ENCODE results near the gene PNPLA7.

Gene PNPLA7

DNA sequence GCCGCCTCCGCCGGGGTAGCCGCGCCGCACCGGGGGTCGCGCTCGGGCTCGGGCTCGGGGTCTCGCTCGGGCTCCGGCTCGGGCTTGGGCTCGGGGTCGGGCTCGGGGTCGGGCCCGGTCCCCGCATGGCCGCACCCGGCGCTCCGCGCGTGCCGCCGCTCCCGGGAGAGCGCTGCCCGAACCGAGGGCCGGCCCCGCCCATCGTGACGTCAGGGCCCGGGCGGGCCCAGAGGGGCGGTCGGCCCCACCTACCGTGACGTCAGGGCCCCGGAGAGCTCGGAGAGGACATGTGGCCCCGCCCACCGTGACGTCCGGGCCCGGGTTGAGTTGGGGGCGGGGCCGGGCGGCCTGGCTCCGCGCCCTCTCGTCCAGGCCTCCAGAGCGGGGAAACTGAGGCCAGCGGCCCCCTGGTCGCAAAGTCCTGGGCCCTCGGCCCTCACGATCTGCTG, 91.0 kb downstream of the PNPLA7 start, which contains the start of gene NSMF:
TSS of gene NSMF (minus strand) at position 183 of the 449 bp plus-strand sequence. CDS start 232 bp downstream, outside the sequence.
- Histone ChIP-seq H3K79me2 (ENCODE audit: insufficient read depth, low read length) (no peaks in the 10 kb centered on the region), H3K36me3 (ENCODE audit: insufficient read depth, low read length) (no peaks in the 10 kb centered on the region), H3K27ac (ENCODE audit: low read length) (no peak within 1 kb of the TSS), H3K4me2 (ENCODE audit: insufficient read depth, low read length) (no peak within 1 kb of the TSS), H3K9ac (ENCODE audit: low read depth, low read length) (no peak within 1 kb of the TSS), H4K20me1 (ENCODE audit: insufficient read depth, low read length) (peaks cover 56% of the 10 kb centered on the region), H3K27me3 (ENCODE audit: insufficient read depth, low read length, poor library complexity) (peaks cover 7% of the 10 kb centered on the region), H3K9me3 (ENCODE audit: insufficient read depth, low read length, severe bottlenecking) (no peaks in the 10 kb centered on the region), H2AFZ (ENCODE audit: low read depth, low read length) (no peak within 1 kb of the TSS), H3K4me3 (ENCODE audit: low read depth in 1 of 2, low read length in 2 of 2) (no peak within 1 kb of the TSS), H3K4me1 (ENCODE audit: insufficient read depth, low read length) (peaks cover 16% of the 10 kb centered on the region)
- no peak for DNase-seq
- no peak for ATAC-seq (ENCODE audit: insufficient read depth, low read depth)
- TF ChIP-seq EZH2 (IDR thresholded peaks at IDR 0.05; ENCODE audit: borderline replicate concordance, low read depth, low read length, severe bottlenecking), result no peak
- TF ChIP-seq, protein P1, sequence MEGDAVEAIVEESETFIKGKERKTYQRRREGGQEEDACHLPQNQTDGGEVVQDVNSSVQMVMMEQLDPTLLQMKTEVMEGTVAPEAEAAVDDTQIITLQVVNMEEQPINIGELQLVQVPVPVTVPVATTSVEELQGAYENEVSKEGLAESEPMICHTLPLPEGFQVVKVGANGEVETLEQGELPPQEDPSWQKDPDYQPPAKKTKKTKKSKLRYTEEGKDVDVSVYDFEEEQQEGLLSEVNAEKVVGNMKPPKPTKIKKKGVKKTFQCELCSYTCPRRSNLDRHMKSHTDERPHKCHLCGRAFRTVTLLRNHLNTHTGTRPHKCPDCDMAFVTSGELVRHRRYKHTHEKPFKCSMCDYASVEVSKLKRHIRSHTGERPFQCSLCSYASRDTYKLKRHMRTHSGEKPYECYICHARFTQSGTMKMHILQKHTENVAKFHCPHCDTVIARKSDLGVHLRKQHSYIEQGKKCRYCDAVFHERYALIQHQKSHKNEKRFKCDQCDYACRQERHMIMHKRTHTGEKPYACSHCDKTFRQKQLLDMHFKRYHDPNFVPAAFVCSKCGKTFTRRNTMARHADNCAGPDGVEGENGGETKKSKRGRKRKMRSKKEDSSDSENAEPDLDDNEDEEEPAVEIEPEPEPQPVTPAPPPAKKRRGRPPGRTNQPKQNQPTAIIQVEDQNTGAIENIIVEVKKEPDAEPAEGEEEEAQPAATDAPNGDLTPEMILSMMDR (IDR thresholded peaks at IDR 0.05; ENCODE audit: borderline replicate concordance, extremely low read depth, low read length, poor library complexity, severe bottlenecking), result no peak

DNA sequence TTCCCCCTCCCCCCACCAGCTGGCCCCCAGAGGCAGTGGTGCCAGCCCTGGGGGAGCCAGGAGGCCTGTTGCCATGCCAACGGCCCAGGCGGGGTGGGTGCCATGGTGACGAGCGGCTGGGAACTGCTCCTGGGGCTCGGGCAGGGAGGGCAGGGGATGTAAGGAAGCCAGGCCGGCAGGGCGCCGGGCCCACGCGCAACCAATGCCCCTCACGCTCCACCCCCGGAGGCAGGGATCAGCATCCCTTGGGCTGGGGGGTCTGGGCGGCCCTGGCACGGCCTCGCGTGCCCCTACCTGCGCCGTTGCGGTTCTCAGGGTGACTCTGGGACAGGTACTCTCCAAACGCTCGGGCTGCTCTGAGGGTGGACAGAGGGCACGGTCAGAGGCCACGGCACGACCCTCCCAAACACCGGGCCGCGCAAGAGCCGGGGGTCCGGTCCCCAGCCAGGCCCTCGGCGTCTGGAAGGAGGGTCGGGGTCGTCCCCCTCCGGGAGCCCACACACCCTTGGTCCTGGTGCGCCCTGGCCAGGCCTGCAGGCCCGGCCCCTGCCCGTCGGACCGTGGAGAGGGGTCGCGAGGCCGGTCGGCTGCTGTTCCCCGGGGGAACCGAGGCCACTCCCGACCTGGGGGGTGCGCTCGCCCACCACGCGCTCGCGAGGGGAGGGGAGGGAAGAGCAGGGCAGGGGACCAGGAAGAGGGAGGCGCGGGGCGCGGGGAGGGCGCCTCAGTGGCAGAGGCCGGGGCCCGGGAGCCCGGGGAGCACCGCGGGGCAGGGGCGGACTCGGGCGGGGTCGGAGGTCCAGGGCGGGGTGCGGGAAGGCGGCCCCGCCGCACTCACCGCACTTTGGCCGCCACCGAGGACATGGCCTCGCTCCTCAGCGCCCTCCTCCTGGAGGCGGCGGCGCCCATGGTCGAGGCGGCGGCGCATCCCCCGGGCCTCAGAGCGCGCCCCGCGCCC, 91.7 kb downstream of the PNPLA7 start:
- H3K9me3 ChIP-seq (ENCODE audit: insufficient read depth, low read length, severe bottlenecking), result no peaks in the 10 kb centered on the region
- TF ChIP-seq, protein P1 (IDR thresholded peaks at IDR 0.05; ENCODE audit: borderline replicate concordance, extremely low read depth, low read length, poor library complexity, severe bottlenecking), result no peak
- TF ChIP-seq EZH2 (IDR thresholded peaks at IDR 0.05; ENCODE audit: borderline replicate concordance, low read depth, low read length, severe bottlenecking), result no peak
- peaks cover 56% of the 10 kb centered on the region for H4K20me1 ChIP-seq (ENCODE audit: insufficient read depth, low read length)
- H3K36me3 ChIP-seq (ENCODE audit: insufficient read depth, low read length), result no peaks in the 10 kb centered on the region
- ATAC-seq (ENCODE audit: insufficient read depth, low read depth) (no peak), DNase-seq (no peak)
- H3K79me2 ChIP-seq (ENCODE audit: insufficient read depth, low read length), result no peaks in the 10 kb centered on the region
- H3K4me3 ChIP-seq (ENCODE audit: low read depth in 1 of 2, low read length in 2 of 2), result no peak overlapping the region
- H3K9ac ChIP-seq (ENCODE audit: low read depth, low read length), result no peak overlapping the region
- peaks cover 7% of the 10 kb centered on the region for H3K27me3 ChIP-seq (ENCODE audit: insufficient read depth, low read length, poor library complexity)
- H3K27ac ChIP-seq (ENCODE audit: low read length), result no peak overlapping the region
- peaks cover 16% of the 10 kb centered on the region for H3K4me1 ChIP-seq (ENCODE audit: insufficient read depth, low read length)
- no peak overlapping the region for H3K4me2 ChIP-seq (ENCODE audit: insufficient read depth, low read length)
- H2AFZ ChIP-seq (ENCODE audit: low read depth, low read length), result no peak overlapping the region

DNA sequence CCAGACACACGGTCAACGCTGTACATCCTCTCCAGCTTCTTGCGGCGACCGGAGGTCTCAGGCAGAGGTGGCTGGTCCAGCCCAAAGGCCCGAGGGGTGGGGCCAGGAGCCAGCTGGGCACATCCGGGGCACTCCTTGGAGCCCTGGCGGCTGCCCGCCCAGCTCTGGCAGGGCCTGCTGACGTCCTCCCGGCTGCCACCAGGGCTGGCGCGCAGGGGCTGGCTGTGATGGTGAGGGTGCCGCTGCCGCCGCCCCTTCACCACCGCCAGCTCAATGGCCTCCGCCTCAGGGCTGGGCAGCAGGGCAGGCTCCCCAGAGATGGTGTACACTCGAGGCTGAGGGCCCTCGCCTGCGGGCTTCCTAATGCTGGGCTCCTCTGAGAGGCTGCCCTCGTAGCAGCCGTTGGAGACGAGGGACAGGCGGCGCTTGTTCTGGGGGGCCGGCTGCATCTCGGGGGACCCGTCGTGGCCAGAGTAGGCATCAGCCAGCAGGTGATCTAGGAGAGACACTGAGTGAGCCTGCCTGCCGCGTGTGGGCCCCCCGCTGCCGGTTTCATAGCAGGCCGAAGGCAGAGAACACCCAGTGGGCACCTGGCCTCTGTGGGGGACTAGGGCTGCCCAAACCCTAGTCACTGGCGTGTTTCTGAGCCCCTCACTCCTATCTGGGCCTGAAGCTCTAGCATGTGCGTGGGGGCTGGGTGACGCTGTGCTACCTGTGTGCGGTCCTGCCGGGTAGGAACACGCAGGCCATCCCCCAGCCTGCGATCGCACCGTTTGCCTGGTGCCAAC, 92.6 kb downstream of the PNPLA7 start:
- ATAC-seq (ENCODE audit: insufficient read depth, low read depth), result no peak
- no peaks in the 10 kb centered on the region for H3K36me3 ChIP-seq (ENCODE audit: insufficient read depth, low read length)
- H3K9me3 ChIP-seq (ENCODE audit: insufficient read depth, low read length, severe bottlenecking), result no peaks in the 10 kb centered on the region
- no peak overlapping the region for H2AFZ ChIP-seq (ENCODE audit: low read depth, low read length)
- no peak overlapping the region for H3K9ac ChIP-seq (ENCODE audit: low read depth, low read length)
- peaks cover 50% of the 10 kb centered on the region for H4K20me1 ChIP-seq (ENCODE audit: insufficient read depth, low read length)
- H3K27me3 ChIP-seq (ENCODE audit: insufficient read depth, low read length, poor library complexity), result peaks cover 3% of the 10 kb centered on the region
- DNase-seq, result no peak
- no peaks in the 10 kb centered on the region for H3K79me2 ChIP-seq (ENCODE audit: insufficient read depth, low read length)
- H3K27ac ChIP-seq (ENCODE audit: low read length), result no peak overlapping the region
- TF ChIP-seq, protein P1 (IDR thresholded peaks at IDR 0.05; ENCODE audit: borderline replicate concordance, extremely low read depth, low read length, poor library complexity, severe bottlenecking), result no peak
- no peak for TF ChIP-seq EZH2 (IDR thresholded peaks at IDR 0.05; ENCODE audit: borderline replicate concordance, low read depth, low read length, severe bottlenecking)
- H3K4me1 ChIP-seq (ENCODE audit: insufficient read depth, low read length), result peaks cover 13% of the 10 kb centered on the region
- H3K4me2 ChIP-seq (ENCODE audit: insufficient read depth, low read length), result no peak overlapping the region
- H3K4me3 ChIP-seq (ENCODE audit: low read depth in 1 of 2, low read length in 2 of 2), result no peak overlapping the region
